Activated CD4-positive, CD25-positive, alpha-beta regulatory T cell treated with anti-CD3 and anti-CD28 coated beads, Interleukin-2, amount 50 U/mL, for 16 hours (primary cell): ENCODE data around the gene PTPN11.
"Not testable (repeated sequence)": the region's sequence is repeated elsewhere in the genome, so short reads cannot be mapped to it uniquely, and the experiment has no call there.

Experiments used
- DNase-seq: peaks from one replicate; pipeline ENCODE4 v3.0.0-alpha.2; 2020; ENCODE audit warnings: low read depth, low spot score

PTPN11 gene

DNA sequence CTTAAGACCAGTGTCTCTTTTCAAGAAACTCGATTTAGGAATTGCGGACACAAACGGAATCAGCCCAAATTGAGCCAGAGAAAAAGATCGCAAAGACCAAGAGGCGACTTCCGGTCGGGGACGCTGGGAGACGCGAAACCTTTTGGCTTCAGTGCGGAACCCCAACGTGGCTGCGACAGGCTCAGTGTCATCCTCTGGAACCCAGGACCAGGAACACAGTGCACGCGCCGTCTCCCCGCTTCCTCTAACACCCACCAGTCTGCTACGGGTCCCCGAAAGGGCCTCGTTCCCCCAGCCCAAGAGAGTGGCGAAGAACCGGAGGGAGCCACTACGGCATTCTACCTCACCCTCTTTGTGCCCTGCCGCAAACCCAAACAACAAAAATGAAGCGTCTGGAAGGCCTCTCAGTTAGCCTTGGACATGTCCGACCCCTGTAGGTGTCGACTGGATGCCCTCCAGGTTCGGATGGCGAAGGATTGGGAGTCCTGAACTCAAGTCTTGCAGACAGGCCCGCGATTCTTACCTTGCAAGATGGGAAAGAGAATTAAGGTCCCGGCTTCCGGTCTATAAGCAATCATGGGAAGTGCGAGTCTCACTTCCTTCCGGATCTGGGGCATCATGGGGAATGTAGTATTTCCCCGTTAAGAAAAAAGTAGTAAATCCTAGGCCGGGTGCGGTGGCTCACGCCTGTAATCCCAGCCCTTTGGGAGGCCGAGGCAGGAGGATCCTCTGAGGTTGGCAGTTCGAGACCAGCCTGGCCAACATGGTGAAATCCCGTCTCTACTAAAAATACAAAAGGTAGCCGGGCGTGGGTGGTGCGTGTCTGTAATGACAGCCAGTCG lies 9.5 kb upstream of the PTPN11 start, which contains the start of gene RPL6:
Gene RPL6 (minus strand): TSS at position 542 of the 842 bp plus-strand sequence. CDS start 949 bp downstream, outside the sequence.
- peak; percentile 74 for DNase-seq

DNA sequence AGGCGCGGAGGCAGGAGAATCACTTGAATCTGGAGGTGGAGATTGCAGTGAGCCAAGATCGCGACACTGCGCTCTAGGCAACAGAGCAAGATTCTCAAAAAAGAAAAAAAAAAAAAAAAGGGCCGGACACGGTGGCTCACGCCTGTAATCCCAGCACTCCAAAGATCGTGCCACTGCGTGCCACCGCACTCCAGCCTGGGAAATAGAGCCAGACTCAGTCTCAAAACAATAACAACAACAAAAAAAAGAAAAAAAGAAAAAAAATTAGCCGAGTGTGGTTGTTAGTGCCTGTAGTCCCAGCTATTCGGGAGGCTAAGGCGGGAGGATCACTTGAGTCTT lies 8.9 kb upstream of the PTPN11 start:
- no peak for DNase-seq

- DNase-seq: no peak
Observed at GRCh38 chr12:112413855-112414625, 4.7 kb upstream of the PTPN11 start.

DNA sequence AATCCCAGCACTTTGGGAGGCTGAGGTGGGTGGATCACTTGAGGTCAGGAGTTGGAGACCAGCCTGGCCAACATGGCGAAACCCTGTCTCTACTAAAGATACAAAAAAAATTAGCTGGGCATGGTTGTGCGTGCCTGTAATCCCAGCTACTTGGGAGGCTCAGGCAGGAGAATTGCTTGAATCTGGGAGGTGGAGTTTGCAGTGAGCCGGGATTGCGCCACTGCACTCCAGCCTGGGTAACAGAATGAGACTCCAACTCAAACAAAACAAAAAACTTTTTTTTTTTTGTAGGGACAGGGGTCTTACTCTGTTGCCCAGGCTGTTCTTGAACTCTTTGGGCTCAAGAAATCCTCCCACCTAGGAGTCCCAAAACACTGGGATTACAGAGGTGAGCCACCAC lies 3.3 kb upstream of the PTPN11 start:
- not testable (repeated sequence) for DNase-seq

- DNase-seq: no peak
Observed at GRCh38 chr12:112418273-112418607, 507 bp upstream of the PTPN11 start.

- DNase-seq: peak; percentile 1
Observed at GRCh38 chr12:112419297-112420133, 768 bp downstream of the PTPN11 start.

- DNase-seq: no peak
Observed at GRCh38 chr12:112420740-112421139, 2.0 kb downstream of the PTPN11 start.

DNA sequence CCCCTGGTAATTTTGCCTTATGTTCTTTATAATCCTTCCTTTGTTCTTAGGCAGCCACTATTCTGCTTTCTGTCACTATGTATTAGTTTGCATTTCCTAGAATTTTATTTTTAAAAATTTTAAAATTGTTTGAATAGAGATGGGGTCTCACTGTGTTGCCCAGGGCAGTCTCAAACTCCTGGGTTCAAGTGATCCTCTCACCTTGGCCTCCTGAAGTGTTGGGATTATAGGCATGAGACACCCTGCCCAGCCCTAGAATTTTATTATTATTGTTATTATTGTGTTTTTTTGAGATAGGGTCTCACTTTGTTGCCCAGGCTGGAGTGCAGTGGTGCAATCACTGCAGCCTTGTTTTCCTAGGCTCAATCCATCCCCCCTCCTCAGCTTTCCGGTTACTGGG lies 2.6 kb downstream of the PTPN11 start:
- DNase-seq: no peak

GRCh38 chr12:112422531-112422930 lies 3.8 kb downstream of the PTPN11 start:
- no peak for DNase-seq

DNA sequence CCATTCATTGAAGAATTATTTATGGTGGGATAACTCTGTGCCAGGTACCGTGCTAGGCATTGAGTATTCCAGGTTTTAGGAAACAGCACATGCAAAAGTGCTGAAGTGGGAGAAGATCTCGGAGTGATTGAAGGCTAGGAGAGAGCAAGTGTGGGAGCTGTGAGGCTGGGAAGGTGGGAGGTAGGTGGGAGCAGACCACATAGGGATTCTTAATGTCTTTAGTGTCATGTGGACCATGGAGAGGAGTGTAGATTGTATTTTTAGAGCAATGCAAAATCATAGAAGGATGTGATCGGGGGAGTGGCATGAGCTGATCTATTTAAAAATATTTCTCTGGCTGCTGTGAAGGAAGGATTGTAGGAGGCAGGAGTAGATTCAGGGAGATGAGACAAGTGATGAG lies 5.4 kb downstream of the PTPN11 start:
- no peak for DNase-seq

DNA sequence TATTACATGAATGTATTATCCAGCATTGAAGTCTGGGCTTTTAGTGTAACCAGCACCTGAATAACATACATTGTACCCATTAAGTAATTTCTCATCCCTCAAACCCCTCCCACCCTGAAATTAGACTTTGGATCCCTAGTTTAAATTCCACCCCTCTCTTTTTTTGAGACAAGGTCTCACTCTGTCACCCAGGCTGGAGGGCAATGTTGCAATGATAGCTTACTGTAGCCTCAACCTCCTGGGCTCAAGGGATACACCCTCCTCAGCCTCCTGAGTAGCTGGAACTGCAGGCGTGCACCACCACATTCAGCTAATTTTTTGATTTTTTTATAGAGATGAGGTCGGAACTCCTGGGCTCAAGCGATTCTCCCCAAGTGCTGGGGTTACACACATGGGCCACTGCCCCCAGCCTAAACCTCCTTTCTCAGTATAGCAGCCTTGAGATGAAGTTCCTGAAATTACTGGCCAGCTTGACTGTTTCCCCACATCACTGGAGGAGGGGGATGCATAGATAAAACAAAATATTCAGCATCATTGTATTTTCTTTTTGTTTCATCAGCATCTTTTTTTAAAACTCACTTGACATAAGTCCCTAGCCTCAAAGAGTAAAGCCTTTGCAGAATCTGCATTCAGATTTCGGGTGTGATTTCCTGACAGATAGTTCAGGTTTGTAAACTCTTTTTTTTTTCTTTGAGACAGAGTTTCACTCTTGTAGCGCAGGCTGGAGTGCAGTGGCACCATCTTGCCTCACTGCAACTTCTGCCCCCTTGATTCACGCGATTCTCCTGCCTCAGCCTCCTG lies 7.0 kb downstream of the PTPN11 start:
- DNase-seq: no peak

GRCh38 chr12:112427760-112428159 lies 9.0 kb downstream of the PTPN11 start:
- DNase-seq: no peak

DNA sequence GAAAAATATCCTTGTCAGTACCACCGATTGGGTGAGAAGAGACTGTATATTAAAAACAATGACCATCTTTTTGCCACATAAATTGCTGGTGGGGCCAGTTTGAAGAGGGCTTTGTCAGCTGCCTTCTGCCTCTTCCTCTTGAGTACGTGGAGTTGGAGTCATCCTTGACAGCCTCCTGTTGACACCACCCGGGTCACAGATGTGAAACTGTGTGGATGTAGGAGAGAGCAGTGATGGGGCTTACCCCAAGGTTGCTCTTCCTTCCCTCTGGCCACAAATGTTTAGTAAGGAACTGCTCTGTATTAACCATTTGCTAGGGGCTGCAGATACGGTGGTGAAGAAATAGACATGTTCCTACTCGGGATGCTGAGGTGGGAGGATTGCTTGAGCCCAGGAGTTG lies 12.2 kb downstream of the PTPN11 start:
- DNase-seq: no peak

- DNase-seq: no peak
Observed at GRCh38 chr12:112431965-112432364, 13.2 kb downstream of the PTPN11 start.

DNA sequence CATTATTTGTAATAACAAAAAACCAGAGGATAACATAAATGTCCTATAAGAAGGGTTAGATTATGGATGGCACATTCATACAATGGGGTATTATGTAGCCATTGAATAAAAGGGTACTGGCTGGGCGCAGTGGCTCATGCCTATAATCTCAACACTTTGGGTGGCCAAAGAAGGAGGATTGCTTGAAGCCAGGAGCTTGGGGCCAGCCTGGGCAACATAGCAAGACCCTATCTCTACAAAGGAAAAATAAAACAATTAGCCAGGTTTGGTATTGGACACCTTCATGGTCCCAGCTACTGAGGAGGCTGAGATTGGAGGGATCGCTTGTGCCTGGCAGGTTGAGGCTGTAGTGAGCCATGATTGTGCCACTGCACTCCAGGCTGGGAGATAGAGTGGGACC lies 14.8 kb downstream of the PTPN11 start:
- DNase-seq: no peak

DNA sequence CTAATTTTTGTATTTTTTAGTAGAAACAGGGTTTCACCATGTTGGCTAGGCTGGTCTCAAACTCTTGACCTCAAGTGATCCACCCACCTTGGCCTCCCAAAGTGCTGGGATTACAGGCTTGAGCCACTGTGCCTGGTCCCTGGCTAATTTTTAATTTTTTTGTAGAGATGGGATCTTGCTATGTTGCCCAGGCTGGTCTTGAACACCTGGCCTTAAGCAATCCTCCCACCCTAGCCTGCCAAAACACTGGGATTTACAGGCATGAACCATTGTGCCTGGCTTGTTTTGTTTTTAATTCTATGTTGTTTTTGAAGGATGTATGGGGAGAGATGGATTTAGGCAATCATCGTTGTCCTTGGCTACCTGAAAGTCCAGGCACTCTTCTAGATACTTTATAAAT lies 19.9 kb downstream of the PTPN11 start:
- not testable (repeated sequence) for DNase-seq

DNA sequence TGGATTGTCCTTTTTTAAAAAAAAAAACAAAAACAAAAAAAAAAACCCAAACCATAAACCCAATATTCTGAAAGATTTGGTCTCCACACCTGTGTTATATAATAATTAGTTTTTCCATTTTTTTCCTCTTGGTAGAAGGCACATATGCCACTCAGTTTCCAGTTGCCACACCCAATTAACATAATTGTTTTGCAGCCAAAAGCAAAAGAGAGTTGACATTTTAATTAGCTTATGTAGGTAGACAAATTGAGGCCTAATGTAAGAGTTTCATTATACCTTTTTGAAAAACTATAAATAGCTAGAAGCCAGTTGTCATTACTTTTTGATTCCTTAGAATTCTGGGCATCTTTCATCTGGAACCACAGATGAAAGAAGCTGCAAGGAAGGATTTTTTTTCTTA lies 21.0 kb downstream of the PTPN11 start:
- no peak for DNase-seq

DNA sequence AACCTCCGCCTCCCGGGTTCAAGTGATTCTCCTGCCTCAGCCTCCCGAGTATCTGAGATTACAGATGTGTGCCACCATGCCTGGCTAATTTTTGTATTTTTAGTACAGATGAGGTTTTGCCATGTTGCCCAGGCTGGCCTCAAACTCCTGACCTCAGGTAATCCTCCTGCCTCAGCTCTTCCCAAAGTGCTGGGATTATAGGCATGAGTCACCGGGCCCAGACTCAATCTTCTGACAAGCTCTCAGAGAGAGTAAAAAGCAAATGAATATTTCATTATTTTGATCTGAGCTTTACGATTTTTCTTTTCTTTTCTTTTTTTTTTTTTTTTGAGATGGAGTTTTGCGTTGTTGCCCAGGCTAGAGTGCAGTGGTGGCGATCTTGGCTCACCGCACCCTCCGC lies 21.9 kb downstream of the PTPN11 start:
- not testable (repeated sequence) for DNase-seq

DNA sequence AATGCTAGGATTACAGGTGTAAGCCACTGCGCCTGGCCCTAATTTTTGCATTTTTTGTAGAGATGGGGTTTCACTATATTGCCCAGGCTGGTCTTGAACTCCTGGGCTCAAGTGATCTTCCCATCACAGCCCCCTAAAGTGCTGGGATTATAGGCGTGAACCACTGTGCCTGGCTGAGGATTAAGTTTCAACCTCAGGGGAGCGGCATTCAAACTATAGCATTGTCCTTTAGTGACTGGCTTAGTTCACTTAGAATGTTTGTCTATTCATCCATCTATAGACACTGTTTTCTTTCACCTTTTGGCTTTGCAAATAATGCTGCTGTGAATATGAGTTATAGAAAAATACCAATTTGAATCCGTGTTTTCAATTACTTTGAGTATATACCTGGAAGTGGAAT lies 25.2 kb downstream of the PTPN11 start:
- DNase-seq: no peak

- no peak for DNase-seq
Observed at GRCh38 chr12:112446008-112446725, 27.4 kb downstream of the PTPN11 start.

DNA sequence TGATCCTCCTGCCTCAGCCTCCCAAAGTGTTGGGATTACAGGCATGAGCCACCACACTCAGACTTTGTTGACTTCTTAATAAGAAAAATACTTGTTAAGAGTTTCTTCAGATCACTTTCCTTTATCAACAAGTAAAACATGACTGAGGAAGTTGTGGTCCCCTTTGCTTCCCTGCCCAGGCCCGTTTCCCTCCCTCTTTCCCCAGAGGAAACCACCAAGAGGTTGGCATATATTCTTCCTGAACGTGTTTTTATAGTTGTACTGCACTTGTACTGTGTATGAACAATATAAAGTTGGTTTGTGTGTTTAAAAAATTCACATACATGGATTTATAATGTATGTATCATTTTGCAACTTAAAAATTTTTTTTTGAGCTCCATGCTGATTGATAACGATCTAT lies 28.4 kb downstream of the PTPN11 start:
- no peak for DNase-seq
